ENCODE results near the gene UGT1A8.

The UGT1A8 gene

GRCh38 chr2:233791883-233792329, 174.5 kb downstream of the UGT1A8 start:
- no peak overlapping the region for H3K4me3 ChIP-seq (ENCODE audit: insufficient read depth, low read depth, low read length, poor library complexity, severe bottlenecking)
- no peaks in the 10 kb centered on the region for H3K9me3 ChIP-seq (ENCODE audit: control insufficient read depth, low read length)
- no peaks in the 10 kb centered on the region for H3K36me3 ChIP-seq (ENCODE audit: control insufficient read depth, insufficient read depth, low read length)
- no peak overlapping the region for H3K27ac ChIP-seq (ENCODE audit: insufficient read depth, low read length, poor library complexity, severe bottlenecking)
- no peaks in the 10 kb centered on the region for H3K4me1 ChIP-seq (ENCODE audit: control insufficient read depth, insufficient read depth, low read length, poor library complexity, severe bottlenecking)
- DNase-seq: no peak
- H3K27me3 ChIP-seq (replicated peaks; ENCODE audit: control insufficient read depth, insufficient read depth, low read length, poor library complexity, severe bottlenecking): no peaks in the 10 kb centered on the region

- H3K27ac ChIP-seq (ENCODE audit: insufficient read depth, low read length, poor library complexity, severe bottlenecking): no peak overlapping the region
Measured at GRCh38 chr2:233792720-233793119, 175.3 kb downstream of the UGT1A8 start.

GRCh38 chr2:233793465-233794127, 176.2 kb downstream of the UGT1A8 start:
- H3K36me3 ChIP-seq (ENCODE audit: control insufficient read depth, insufficient read depth, low read length): no peaks in the 10 kb centered on the region
- H3K9me3 ChIP-seq (ENCODE audit: control insufficient read depth, low read length): no peaks in the 10 kb centered on the region
- no peak overlapping the region for H3K27ac ChIP-seq (ENCODE audit: insufficient read depth, low read length, poor library complexity, severe bottlenecking)
- no peaks in the 10 kb centered on the region for H3K4me1 ChIP-seq (ENCODE audit: control insufficient read depth, insufficient read depth, low read length, poor library complexity, severe bottlenecking)
- no peaks in the 10 kb centered on the region for H3K27me3 ChIP-seq (replicated peaks; ENCODE audit: control insufficient read depth, insufficient read depth, low read length, poor library complexity, severe bottlenecking)
- no peak overlapping the region for H3K4me3 ChIP-seq (ENCODE audit: insufficient read depth, low read depth, low read length, poor library complexity, severe bottlenecking)
- DNase-seq: no peak

More at GRCh38 chr2:233792720-233793119, 175.3 kb downstream of the UGT1A8 start:
- no peaks in the 10 kb centered on the region for H3K27me3 ChIP-seq (replicated peaks; ENCODE audit: control insufficient read depth, insufficient read depth, low read length, poor library complexity, severe bottlenecking)
- no peaks in the 10 kb centered on the region for H3K36me3 ChIP-seq (ENCODE audit: control insufficient read depth, insufficient read depth, low read length)
- DNase-seq: no peak
- H3K4me3 ChIP-seq (ENCODE audit: insufficient read depth, low read depth, low read length, poor library complexity, severe bottlenecking): no peak overlapping the region
- H3K4me1 ChIP-seq (ENCODE audit: control insufficient read depth, insufficient read depth, low read length, poor library complexity, severe bottlenecking): no peaks in the 10 kb centered on the region
- no peaks in the 10 kb centered on the region for H3K9me3 ChIP-seq (ENCODE audit: control insufficient read depth, low read length)

DNA sequence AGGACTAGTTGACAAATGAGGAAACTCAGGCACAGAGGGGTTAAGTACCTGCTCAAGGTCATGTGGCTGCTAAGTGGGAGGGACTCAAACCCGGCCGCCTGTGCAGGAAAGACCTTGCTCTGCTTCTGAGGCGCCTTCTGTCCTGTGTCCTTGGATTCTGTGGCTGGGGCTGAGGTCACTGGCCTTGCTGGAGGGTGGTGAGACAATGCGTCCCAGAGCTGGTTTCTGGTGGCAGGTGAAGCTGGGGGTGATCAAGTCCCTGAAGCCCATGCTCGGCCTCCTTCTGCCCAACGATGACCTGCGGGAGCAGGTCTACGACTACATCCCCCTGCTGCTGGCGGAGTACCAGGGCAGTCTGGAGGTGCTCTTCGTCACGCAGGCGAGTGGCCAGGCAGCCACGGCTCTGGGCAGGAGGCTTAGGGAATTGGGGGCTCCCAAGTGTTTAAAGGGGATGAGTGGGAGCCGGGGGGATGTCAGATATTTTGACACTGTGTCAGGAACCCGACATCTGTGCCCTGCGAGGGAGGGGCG, 176.8 kb downstream of the UGT1A8 start:
- Histone ChIP-seq H3K27ac (ENCODE audit: insufficient read depth, low read length, poor library complexity, severe bottlenecking) (no peak overlapping the region), H3K36me3 (ENCODE audit: control insufficient read depth, insufficient read depth, low read length) (no peaks in the 10 kb centered on the region), H3K4me3 (ENCODE audit: insufficient read depth, low read depth, low read length, poor library complexity, severe bottlenecking) (no peak overlapping the region), H3K27me3 (replicated peaks; ENCODE audit: control insufficient read depth, insufficient read depth, low read length, poor library complexity, severe bottlenecking) (no peaks in the 10 kb centered on the region), H3K4me1 (ENCODE audit: control insufficient read depth, insufficient read depth, low read length, poor library complexity, severe bottlenecking) (no peaks in the 10 kb centered on the region), H3K9me3 (ENCODE audit: control insufficient read depth, low read length) (no peaks in the 10 kb centered on the region)
- DNase-seq: no peak

- Histone ChIP-seq H3K27me3 (replicated peaks; ENCODE audit: control insufficient read depth, insufficient read depth, low read length, poor library complexity, severe bottlenecking) (no peaks in the 10 kb centered on the region), H3K36me3 (ENCODE audit: control insufficient read depth, insufficient read depth, low read length) (no peaks in the 10 kb centered on the region), H3K4me3 (ENCODE audit: insufficient read depth, low read depth, low read length, poor library complexity, severe bottlenecking) (no peak overlapping the region), H3K9me3 (ENCODE audit: control insufficient read depth, low read length) (no peaks in the 10 kb centered on the region), H3K27ac (ENCODE audit: insufficient read depth, low read length, poor library complexity, severe bottlenecking) (no peak overlapping the region), H3K4me1 (ENCODE audit: control insufficient read depth, insufficient read depth, low read length, poor library complexity, severe bottlenecking) (no peaks in the 10 kb centered on the region)
- no peak for DNase-seq
Measured at GRCh38 chr2:233795735-233796171, 178.3 kb downstream of the UGT1A8 start.

GRCh38 chr2:233796254-233796653, 178.8 kb downstream of the UGT1A8 start:
- Histone ChIP-seq H3K9me3 (ENCODE audit: control insufficient read depth, low read length) (no peaks in the 10 kb centered on the region), H3K27ac (ENCODE audit: insufficient read depth, low read length, poor library complexity, severe bottlenecking) (no peak overlapping the region), H3K36me3 (ENCODE audit: control insufficient read depth, insufficient read depth, low read length) (no peaks in the 10 kb centered on the region), H3K4me1 (ENCODE audit: control insufficient read depth, insufficient read depth, low read length, poor library complexity, severe bottlenecking) (no peaks in the 10 kb centered on the region), H3K27me3 (replicated peaks; ENCODE audit: control insufficient read depth, insufficient read depth, low read length, poor library complexity, severe bottlenecking) (no peaks in the 10 kb centered on the region), H3K4me3 (ENCODE audit: insufficient read depth, low read depth, low read length, poor library complexity, severe bottlenecking) (no peak overlapping the region)
- no peak for DNase-seq

- H3K36me3 ChIP-seq (ENCODE audit: control insufficient read depth, insufficient read depth, low read length): no peaks in the 10 kb centered on the region
- H3K27me3 ChIP-seq (replicated peaks; ENCODE audit: control insufficient read depth, insufficient read depth, low read length, poor library complexity, severe bottlenecking): no peaks in the 10 kb centered on the region
- no peak overlapping the region for H3K27ac ChIP-seq (ENCODE audit: insufficient read depth, low read length, poor library complexity, severe bottlenecking)
- no peaks in the 10 kb centered on the region for H3K9me3 ChIP-seq (ENCODE audit: control insufficient read depth, low read length)
- no peak for DNase-seq
- H3K4me3 ChIP-seq (ENCODE audit: insufficient read depth, low read depth, low read length, poor library complexity, severe bottlenecking): no peak overlapping the region
- no peaks in the 10 kb centered on the region for H3K4me1 ChIP-seq (ENCODE audit: control insufficient read depth, insufficient read depth, low read length, poor library complexity, severe bottlenecking)
Measured at GRCh38 chr2:233798335-233799086, 181.1 kb downstream of the UGT1A8 start.

- Histone ChIP-seq H3K9me3 (ENCODE audit: control insufficient read depth, low read length) (no peaks in the 10 kb centered on the region), H3K4me3 (ENCODE audit: insufficient read depth, low read depth, low read length, poor library complexity, severe bottlenecking) (no peak overlapping the region), H3K27me3 (replicated peaks; ENCODE audit: control insufficient read depth, insufficient read depth, low read length, poor library complexity, severe bottlenecking) (no peaks in the 10 kb centered on the region), H3K27ac (ENCODE audit: insufficient read depth, low read length, poor library complexity, severe bottlenecking) (no peak overlapping the region), H3K36me3 (ENCODE audit: control insufficient read depth, insufficient read depth, low read length) (no peaks in the 10 kb centered on the region), H3K4me1 (ENCODE audit: control insufficient read depth, insufficient read depth, low read length, poor library complexity, severe bottlenecking) (no peaks in the 10 kb centered on the region)
- DNase-seq: no peak
Measured at GRCh38 chr2:233799087-233799665, 181.7 kb downstream of the UGT1A8 start.

GRCh38 chr2:233799716-233800115, 182.3 kb downstream of the UGT1A8 start:
- no peak overlapping the region for H3K27ac ChIP-seq (ENCODE audit: insufficient read depth, low read length, poor library complexity, severe bottlenecking)
- no peaks in the 10 kb centered on the region for H3K9me3 ChIP-seq (ENCODE audit: control insufficient read depth, low read length)
- no peaks in the 10 kb centered on the region for H3K27me3 ChIP-seq (replicated peaks; ENCODE audit: control insufficient read depth, insufficient read depth, low read length, poor library complexity, severe bottlenecking)
- H3K4me1 ChIP-seq (ENCODE audit: control insufficient read depth, insufficient read depth, low read length, poor library complexity, severe bottlenecking): no peaks in the 10 kb centered on the region
- H3K36me3 ChIP-seq (ENCODE audit: control insufficient read depth, insufficient read depth, low read length): no peaks in the 10 kb centered on the region
- no peak for DNase-seq
- no peak overlapping the region for H3K4me3 ChIP-seq (ENCODE audit: insufficient read depth, low read depth, low read length, poor library complexity, severe bottlenecking)

DNA sequence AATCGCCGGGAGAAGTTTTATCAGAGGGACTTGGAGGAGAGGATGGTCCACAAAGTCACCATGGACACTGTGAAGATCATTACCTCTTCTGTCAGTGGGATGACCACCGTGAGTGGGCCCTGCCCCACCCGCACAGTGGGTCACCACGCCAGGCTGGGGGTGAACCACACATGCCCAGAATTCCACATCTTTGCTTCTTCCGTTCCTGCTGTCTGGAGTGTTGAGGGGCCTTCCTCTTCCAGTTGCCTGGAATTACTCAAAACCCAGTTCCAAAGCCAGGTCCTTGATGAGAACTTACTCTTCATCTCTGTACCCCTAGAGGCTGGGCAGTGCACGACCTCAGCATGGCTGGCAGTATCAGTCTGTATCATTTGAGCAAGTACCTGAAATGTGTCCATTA, 182.8 kb downstream of the UGT1A8 start:
- Histone ChIP-seq H3K4me1 (ENCODE audit: control insufficient read depth, insufficient read depth, low read length, poor library complexity, severe bottlenecking) (no peaks in the 10 kb centered on the region), H3K4me3 (ENCODE audit: insufficient read depth, low read depth, low read length, poor library complexity, severe bottlenecking) (no peak overlapping the region), H3K36me3 (ENCODE audit: control insufficient read depth, insufficient read depth, low read length) (no peaks in the 10 kb centered on the region), H3K27ac (ENCODE audit: insufficient read depth, low read length, poor library complexity, severe bottlenecking) (no peak overlapping the region), H3K9me3 (ENCODE audit: control insufficient read depth, low read length) (no peaks in the 10 kb centered on the region), H3K27me3 (replicated peaks; ENCODE audit: control insufficient read depth, insufficient read depth, low read length, poor library complexity, severe bottlenecking) (no peaks in the 10 kb centered on the region)
- no peak for DNase-seq

All from effector memory CD4-positive, alpha-beta T cell (primary cell).